GM12878 (cell line): ENCODE measurements around the gene OSBPL2.

Experiments used
- ATF2 ChIP-seq: IDR thresholded peaks from 2 replicates; pipeline ENCODE4 v1.6.1; 2012; ENCODE audit warnings: low read length, inconsistent platforms
- CREB1 ChIP-seq: IDR thresholded peaks from 2 replicates; pipeline ENCODE4 v1.6.1; 2012; ENCODE audit warnings: low read depth, mild to moderate bottlenecking, inconsistent platforms
- CTCF ChIP-seq, 3 experiments: IDR thresholded peaks in 2 of 3; conservative IDR thresholded peaks in 1 of 3; 2 replicates each; pipeline ENCODE4 v1.5.1; 2011; ENCODE audit warnings: low read depth in 3 of 3, low read length in 3 of 3, mild to moderate bottlenecking in 3 of 3, control low read depth in 2 of 3, moderate library complexity in 2 of 3, inconsistent platforms in 1 of 3, mixed read lengths in 1 of 3; ENCODE audit not compliant: control insufficient read depth in 2 of 3, insufficient read depth in 1 of 3; ENCODE audit errors: extremely low read depth in 1 of 3
- EP300 ChIP-seq, 2 experiments: fragments of 150-350 bp in 1 of 2; IDR thresholded peaks; 2 replicates each; pipeline ENCODE4 v1.6.1; 2011 to 2012; ENCODE audit warnings: low read depth in 2 of 2, low read length in 2 of 2, borderline replicate concordance in 1 of 2, improper control_type of control experiment in 1 of 2, inconsistent platforms in 1 of 2; ENCODE audit not compliant: control insufficient read depth in 1 of 2
- JUND ChIP-seq: IDR thresholded peaks from 2 replicates; pipeline ENCODE4 v1.6.1; 2012; ENCODE audit warnings: low read depth, mild to moderate bottlenecking, low read length, improper control_type of control experiment, moderate library complexity
- MAX ChIP-seq: IDR thresholded peaks from 2 replicates; pipeline ENCODE4 v1.6.1; 2012; ENCODE audit warnings: low read depth, low read length, improper control_type of control experiment
- NFYB ChIP-seq: IDR thresholded peaks from 2 replicates; pipeline ENCODE4 v1.6.1; 2011; ENCODE audit warnings: low read depth, mild to moderate bottlenecking, low read length, improper control_type of control experiment, moderate library complexity; ENCODE audit not compliant: insufficient read depth
- PBX3 ChIP-seq: IDR thresholded peaks from 2 replicates; pipeline ENCODE4 v1.6.1; 2011; ENCODE audit warnings: mild to moderate bottlenecking, low read depth, low read length, moderate library complexity; ENCODE audit not compliant: insufficient replicate concordance
- POLR2A ChIP-seq: IDR thresholded peaks from 2 replicates; pipeline ENCODE4 v1.6.1; 2011; ENCODE audit warnings: low read depth, mild to moderate bottlenecking, low read length
- POLR2AphosphoS5 ChIP-seq: IDR thresholded peaks from 2 replicates; pipeline ENCODE4 v1.6.1; 2011; ENCODE audit warnings: mild to moderate bottlenecking, low read length, inconsistent platforms
- POU2F2 ChIP-seq: IDR thresholded peaks from 3 replicates; pipeline ENCODE4 v1.6.1; 2011; ENCODE audit warnings: low read depth, mild to moderate bottlenecking, low read length, borderline replicate concordance
- REST ChIP-seq: IDR thresholded peaks from 2 replicates; pipeline ENCODE4 v1.6.1; 2012; ENCODE audit warnings: mild to moderate bottlenecking, low read depth, low read length
- SMARCA5 ChIP-seq: fragments of 450-650 bp; IDR thresholded peaks from 2 replicates; pipeline ENCODE4 v1.6.1; 2017; ENCODE audit warnings: mild to moderate bottlenecking
- ZNF274 ChIP-seq: IDR thresholded peaks from one replicate; pipeline ENCODE4 v1.8.0; 2011; ENCODE audit not compliant: insufficient read length, insufficient read depth

- TF ChIP-seq POLR2AphosphoS5 (no peak), CTCF (IDR thresholded peaks at IDR 0.05 in 2 of 3, conservative IDR thresholded peaks at IDR 0.05 in 1 of 3; ENCODE audit: control insufficient read depth in 2 of 3, extremely low read depth in 1 of 3, insufficient read depth in 1 of 3, low read depth in 3 of 3, low read length in 3 of 3) (no peak), POU2F2 (no peak), SMARCA5 (no peak), CREB1 (no peak), POLR2A (no peak), MAX (no peak), REST (no peak), NFYB (no peak), ZNF274 (no peak), PBX3 (no peak), ATF2 (no peak), EP300 (IDR thresholded peaks at IDR 0.05; ENCODE audit: borderline replicate concordance in 1 of 2, control insufficient read depth in 1 of 2, low read depth in 2 of 2, low read length in 2 of 2) (no peak), JUND (no peak)
Observed at GRCh38 chr20:62330576-62331317, 92.4 kb downstream of the OSBPL2 start.
